ENCODE measurements around the gene GOLGA8F. TPM values are rescaled to one million over a fixed set of nuclear protein-coding genes. Genes with fewer than 3 reads are reported as not detected.

The GOLGA8F gene
- not detected in 2 replicates for total RNA-seq

GRCh38 chr15:28378364-28378763 is at the start of gene GOLGA8F:
GOLGA8F (plus strand) TSS chr15:28378664; CDS start chr15:28378762, 98 bp downstream.

GRCh38 chr15:28357984-28358383 is 20.5 kb upstream of the GOLGA8F start, which contains the start of gene GOLGA6L24:
GOLGA6L24 (minus strand) TSS chr15:28358084; CDS start chr15:28358023, 61 bp downstream.

Other genes with a start within 250 kb of the GOLGA8F start
- 72.0 and 92.2 TPM in 2 replicates for gene HERC2, start 56.5 kb upstream of the GOLGA8F start, total RNA-seq
- gene GOLGA6L24, start 20.6 kb upstream of the GOLGA8F start, total RNA-seq = not detected in 2 replicates
- gene GOLGA8G, start 154.3 kb downstream of the GOLGA8F start, total RNA-seq = not detected in 2 replicates
- not detected in 2 replicates for gene GOLGA6L25, start 174.9 kb downstream of the GOLGA8F start, total RNA-seq